Activated CD8-positive, alpha-beta memory T cell treated with anti-CD3 and anti-CD28 coated beads for 36 hours (primary cell): ENCODE data around the gene CRY1. TPM values are rescaled to one million over a fixed set of nuclear protein-coding genes. Genes with fewer than 3 reads are reported as not detected.
"Not testable (repeated sequence)": the region's sequence is repeated elsewhere in the genome, so short reads cannot be mapped to it uniquely, and the experiment has no call there.

ENCODE experiments used
- CTCF ChIA-PET: fragments of 350-600 bp; sonication (Branson Sonifier 250); formaldehyde crosslinking; loops from one replicate; lab custom pipeline; 2021; ENCODE audit warnings: antibody characterized with exemption; lab: Charles Lee
- POLR2A ChIA-PET: fragments of 350-600 bp; sonication (Branson Sonifier 250); formaldehyde crosslinking; loops from one replicate; lab custom pipeline; 2021; ENCODE audit warnings: antibody characterized with exemption; lab: Charles Lee
- total RNA-seq, 2 experiments: library from RNA; stranded (reverse); gene quantifications; one replicate each; pipeline ENCODE4 v1.2.3, GENCODE V29; 2021

The CRY1 gene
- total RNA-seq, 2 experiments from 2014 or later, result 37.8 to 38.0 TPM

GRCh38 chr12:107027636-107028053 is 65.7 kb downstream of the CRY1 start:
- ChIA-PET POLR2A (no interaction called here), CTCF (no interaction called here)

- POLR2A ChIA-PET, result no interaction called here
- CTCF ChIA-PET, result no interaction called here
Observed at GRCh38 chr12:107026806-107027635, 66.3 kb downstream of the CRY1 start.

- POLR2A ChIA-PET, CTCF ChIA-PET: not testable (repeated sequence)
Observed at GRCh38 chr12:107026356-107026755, 67.0 kb downstream of the CRY1 start.

- CTCF ChIA-PET, result no interaction called here
- POLR2A ChIA-PET, result no interaction called here
Observed at GRCh38 chr12:107025671-107026070, 67.7 kb downstream of the CRY1 start.

- POLR2A ChIA-PET, result no interaction called here
- CTCF ChIA-PET, result no interaction called here
Observed at GRCh38 chr12:107019546-107019945, 73.8 kb downstream of the CRY1 start.

GRCh38 chr12:107017042-107017441 is 76.3 kb downstream of the CRY1 start:
- CTCF ChIA-PET, result no interaction called here
- POLR2A ChIA-PET, result no interaction called here

GRCh38 chr12:107014055-107014454 is 79.3 kb downstream of the CRY1 start:
- ChIA-PET POLR2A (no interaction called here), CTCF (no interaction called here)

- POLR2A ChIA-PET, result no interaction called here
- CTCF ChIA-PET, result interaction anchor here (0.8 kb wide), 1 partner anchor 92 kb away, joined by 3 read pairs; no protein-coding TSS in a partner anchor
Observed at GRCh38 chr12:107012736-107013425, 80.5 kb downstream of the CRY1 start.

GRCh38 chr12:107011519-107011918 is 81.8 kb downstream of the CRY1 start:
- CTCF ChIA-PET, result no interaction called here
- POLR2A ChIA-PET, result no interaction called here

- POLR2A ChIA-PET, result no interaction called here
Observed at GRCh38 chr12:107007411-107007810, 85.9 kb downstream of the CRY1 start.

GRCh38 chr12:107002665-107003064 is 90.7 kb downstream of the CRY1 start:
- POLR2A ChIA-PET, CTCF ChIA-PET: not testable (repeated sequence)

More at GRCh38 chr12:107007411-107007810, 85.9 kb downstream of the CRY1 start:
- CTCF ChIA-PET, result no interaction called here

- ChIA-PET POLR2A (no interaction called here), CTCF (no interaction called here)
Observed at GRCh38 chr12:106999446-106999845, 93.9 kb downstream of the CRY1 start.

- CTCF ChIA-PET, result no interaction called here
- POLR2A ChIA-PET, result no interaction called here
Observed at GRCh38 chr12:106997916-106998315, 95.4 kb downstream of the CRY1 start.

GRCh38 chr12:106996102-106996501 is 97.2 kb downstream of the CRY1 start:
- POLR2A ChIA-PET, CTCF ChIA-PET: not testable (repeated sequence)

GRCh38 chr12:106994579-106995220 is 98.6 kb downstream of the CRY1 start:
- ChIA-PET CTCF (no interaction called here), POLR2A (no interaction called here)

GRCh38 chr12:106987846-106988245 is 105.5 kb downstream of the CRY1 start:
- ChIA-PET POLR2A (no interaction called here), CTCF (no interaction called here)

GRCh38 chr12:106986625-106987389 is 106.5 kb downstream of the CRY1 start, which contains the start of gene MTERF2:
Gene MTERF2, minus strand, starts transcription at chr12:106987146. Its CDS starts 8,432 bp downstream, at chr12:106978714.
- CTCF ChIA-PET, result interaction anchor here (0.8 kb wide), 1 partner anchor 10 kb away, joined by 3 read pairs; no protein-coding TSS in a partner anchor
- POLR2A ChIA-PET, result interaction anchor here (0.9 to 1.2 kb wide), 3 partner anchors 31 to 629 kb away, joined by 3 to 11 read pairs (median 4); partner anchors contain the start of gene TMEM263

GRCh38 chr12:106986135-106986534 is 107.2 kb downstream of the CRY1 start:
- ChIA-PET POLR2A (interaction anchor here (0.6 to 1.2 kb wide), 4 partner anchors 31 to 1522 kb away, joined by 3 to 11 read pairs (median 3); partner anchors contain the start of gene TMEM263), CTCF (no interaction called here)

GRCh38 chr12:106985479-106985878 is 107.9 kb downstream of the CRY1 start:
- CTCF ChIA-PET, result no interaction called here
- POLR2A ChIA-PET, result interaction anchor here (0.7 kb wide), 1 partner anchor 22 kb away, joined by 3 read pairs; no protein-coding TSS in a partner anchor
